NCI-H69 (cell line): ENCODE results near the gene TKTL1.
A peak's percentile ranks its signal among the peaks of the same experiment; 100 is the strongest.

Experiments used
- DNase-seq: peaks from one replicate; lab custom pipeline; 2025; lab: John Stamatoyannopoulos, UW

Gene TKTL1

DNA sequence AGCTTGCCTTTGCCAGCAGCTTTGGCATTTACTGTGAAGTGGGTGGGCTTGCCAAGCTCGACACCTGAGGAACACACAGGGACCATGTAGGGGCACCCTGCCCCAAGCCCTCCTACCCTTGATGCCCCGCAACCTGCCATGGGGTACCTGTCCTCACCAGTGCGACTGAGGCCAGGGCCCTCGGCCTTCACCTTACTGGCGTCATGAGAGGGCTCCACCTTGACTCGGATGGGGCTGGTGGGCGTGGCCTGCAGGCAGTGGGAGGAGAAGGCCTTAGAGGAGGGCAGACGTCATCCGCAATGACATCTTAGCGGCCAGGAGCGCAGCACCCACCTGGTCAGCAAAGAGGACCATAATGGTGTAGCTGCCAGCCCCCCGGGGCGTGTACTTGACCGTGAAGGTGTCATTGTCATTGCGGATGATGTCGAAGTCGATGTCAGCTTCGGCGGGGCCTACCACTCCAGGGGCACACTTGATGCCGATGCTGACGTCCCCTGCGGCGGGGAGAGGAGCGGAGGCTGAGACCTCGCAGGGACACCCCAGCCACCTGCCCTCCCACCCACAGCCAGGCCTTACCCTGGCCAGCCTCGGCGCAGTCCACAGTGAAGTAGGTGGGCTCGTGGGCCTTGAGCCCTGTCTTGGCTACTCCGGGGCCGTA, 66.6 kb downstream of the TKTL1 start:
- DNase-seq: no peak

DNA sequence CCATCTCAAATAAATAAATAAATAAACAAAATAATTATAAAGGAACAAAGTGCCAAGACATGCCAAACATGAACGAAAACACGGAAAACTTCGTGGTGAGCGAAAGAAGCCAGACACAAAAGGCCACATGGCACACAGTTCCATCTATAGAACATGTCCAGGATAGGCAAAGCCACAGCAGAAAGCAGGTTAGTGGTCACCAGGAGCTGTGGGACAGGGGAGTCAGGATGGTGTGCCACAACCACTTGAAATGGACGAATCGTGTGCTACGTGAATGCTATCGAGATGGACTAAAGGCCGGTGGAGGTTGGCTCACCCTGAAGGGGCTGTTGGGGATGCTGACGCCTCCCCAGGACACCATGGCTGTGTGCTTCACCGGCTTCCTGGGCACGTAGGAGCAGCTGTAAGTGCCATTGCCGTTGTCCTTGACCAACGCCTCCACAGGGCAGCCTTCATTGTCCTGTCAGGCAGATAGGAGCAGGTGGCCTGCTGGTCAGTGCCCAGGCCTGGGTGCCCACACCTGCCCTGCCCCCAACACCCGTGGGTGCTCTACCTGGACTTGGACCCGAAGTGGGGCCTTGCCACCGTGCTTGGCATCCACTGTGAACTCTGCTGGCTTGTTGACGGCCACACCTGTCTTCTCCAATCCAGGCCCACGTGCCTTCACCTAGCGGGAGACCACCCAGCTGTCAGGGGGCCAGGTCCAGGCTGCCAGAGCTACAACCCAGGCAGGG, 68.3 kb downstream of the TKTL1 start:
- DNase-seq: no peak

DNA sequence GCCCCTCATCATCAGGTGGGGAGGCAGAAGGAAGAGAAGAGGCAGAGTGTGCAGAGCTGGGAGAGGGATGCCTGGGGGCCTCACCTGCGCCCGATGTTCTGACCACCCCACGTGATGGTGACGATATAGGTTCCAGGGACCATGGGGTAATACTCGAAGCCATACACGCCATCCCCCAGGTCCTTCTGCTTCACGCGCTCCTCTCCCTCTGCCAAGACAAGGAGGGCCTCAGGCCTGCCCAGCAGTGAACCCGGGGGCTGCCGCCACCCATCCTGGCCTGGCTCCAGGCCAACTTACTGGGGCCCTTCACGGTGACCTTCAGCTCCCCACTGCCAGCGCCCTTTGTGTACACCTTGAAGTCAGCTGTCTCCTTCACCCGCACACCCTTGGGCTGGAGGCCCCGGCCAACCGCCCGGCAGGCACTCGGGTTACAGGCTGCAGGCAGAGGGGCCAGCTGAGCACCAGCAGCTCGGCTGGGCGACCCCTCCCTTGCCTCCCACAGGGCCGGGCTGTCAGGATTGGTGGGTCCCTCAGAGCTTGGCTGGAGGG, 69.5 kb downstream of the TKTL1 start:
- DNase-seq: no peak

DNA sequence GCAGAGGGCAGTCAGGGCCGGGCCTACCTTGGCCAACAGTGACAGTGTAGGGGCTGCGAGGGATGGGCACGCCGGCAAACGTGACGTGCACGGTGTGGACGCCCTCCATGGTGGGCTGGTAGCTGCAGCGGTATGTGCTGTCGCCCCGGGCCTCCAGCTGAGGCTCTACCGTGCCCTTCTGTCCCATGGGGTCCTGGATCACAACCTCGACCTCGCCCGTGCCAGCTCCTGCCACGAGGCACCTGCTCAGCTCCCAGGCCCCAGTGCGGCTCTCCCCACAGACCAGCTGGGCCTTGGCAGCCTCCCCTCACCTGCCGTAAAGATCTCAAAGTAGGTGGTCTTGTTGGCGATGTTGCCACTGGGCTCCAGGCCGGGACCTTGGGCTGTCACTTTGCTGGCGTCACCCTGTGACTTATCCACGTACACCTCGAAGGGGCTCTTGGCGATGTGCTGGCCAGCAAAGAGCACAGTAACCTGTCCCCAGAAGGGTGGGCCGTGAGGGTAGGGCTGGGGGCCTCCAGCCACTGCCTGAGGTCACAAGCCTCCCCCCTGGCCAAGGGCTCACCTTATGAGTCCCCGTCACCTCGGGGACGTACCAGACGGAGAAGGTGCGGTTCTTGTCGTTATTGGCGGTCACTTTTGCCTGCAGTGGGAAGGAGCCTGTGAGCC, 70.5 kb downstream of the TKTL1 start:
- no peak for DNase-seq

DNA sequence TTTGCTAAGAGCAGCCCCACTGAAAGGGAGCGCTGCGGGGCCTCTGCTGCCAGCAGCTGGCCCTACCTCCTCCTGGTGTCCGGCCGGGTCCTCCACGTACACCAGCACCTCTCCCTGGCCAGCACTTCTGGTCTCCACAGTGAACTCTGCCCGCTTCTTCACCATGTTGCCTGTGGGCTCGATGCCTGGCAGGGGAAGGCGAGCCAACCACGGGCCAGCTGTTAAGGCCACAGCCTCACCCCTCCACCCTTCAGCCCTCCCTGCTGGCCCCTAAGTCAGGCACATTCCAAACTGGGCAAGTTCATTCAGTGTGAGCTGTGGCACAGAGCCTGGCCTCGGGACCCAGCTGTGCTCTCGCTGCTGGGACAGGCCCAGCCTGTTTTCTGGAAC, 71.1 kb downstream of the TKTL1 start:
- no peak for DNase-seq

DNA sequence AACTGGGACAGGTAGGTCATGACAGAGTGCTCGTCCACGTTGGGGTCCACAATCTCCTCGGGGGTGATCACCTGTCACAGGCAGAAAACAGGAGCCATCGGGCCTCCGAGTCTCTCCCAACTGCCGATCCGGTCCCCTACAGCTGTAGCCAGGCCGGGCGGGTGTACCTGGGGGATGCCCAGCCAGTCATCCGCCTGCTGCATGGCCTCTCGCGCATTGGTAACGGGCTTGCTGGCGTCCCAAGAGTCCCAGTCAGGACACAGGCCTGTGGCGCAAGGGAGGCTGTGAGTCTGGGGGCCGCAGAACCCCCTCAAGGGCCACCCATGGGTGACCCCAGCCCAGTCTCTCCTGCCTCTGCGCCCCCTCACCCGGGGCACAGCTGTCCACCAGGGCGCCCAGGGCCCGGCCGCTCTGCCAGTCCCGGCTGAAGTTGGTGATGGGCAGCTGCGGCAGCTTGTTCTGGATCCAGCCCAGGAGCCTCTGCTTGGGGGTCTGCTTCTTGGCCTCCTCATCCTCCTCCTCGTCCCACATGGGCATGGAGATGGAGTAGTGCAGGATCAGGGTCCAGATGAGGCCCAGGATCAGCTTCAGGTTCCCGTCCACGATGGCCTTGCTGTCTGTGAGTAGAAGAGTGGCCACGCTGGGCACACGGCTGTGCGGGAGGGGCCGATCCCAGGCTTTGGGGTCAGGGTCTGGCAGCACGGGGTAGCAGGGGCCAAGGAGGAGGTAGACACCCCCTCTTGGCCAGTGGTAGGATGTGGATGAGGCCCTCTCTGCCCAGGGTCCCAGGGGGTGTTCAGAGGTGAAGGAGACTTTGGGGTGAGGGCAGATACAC, 72.1 kb downstream of the TKTL1 start:
- DNase-seq: no peak

DNA sequence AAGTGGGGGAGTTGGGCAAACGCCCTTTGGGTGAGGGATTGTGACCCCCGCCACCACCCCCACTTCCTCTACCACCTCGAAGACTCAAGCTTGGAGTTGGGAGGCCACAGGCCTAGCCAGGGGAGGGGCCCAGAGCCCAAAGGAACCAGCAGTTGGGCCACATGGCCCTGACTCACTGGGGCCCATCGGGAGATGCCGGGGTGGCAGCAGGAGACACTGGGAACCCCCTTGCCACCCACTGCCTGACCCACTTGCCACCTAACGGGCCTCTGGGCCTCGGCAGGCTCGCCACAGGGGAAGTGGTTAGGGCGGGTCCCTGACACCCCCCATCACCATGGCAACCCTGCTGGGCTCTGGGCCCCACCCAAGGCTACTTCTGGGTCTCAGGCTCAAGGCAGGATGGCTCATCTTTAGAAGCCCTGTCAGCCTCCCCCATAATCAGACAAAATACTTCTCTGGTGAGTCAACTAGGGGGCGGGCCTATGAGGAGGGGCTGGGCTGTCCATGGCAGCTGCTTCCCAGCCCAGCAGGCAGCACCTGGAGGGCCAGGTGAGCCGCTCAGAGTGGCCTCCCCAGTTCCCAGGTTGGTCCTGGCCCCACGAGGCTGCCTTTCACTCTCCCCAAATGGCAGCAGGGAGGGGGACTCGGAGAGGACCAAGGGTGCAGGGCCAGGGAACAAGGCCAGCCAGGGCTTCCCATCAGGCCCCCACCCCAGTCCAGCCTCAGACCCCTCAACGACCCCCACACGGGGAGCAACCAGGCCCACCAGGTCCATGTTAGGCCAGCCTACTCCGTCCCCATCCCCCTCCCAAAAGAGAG, 73.2 kb downstream of the TKTL1 start:
- DNase-seq: peak; percentile 76

DNA sequence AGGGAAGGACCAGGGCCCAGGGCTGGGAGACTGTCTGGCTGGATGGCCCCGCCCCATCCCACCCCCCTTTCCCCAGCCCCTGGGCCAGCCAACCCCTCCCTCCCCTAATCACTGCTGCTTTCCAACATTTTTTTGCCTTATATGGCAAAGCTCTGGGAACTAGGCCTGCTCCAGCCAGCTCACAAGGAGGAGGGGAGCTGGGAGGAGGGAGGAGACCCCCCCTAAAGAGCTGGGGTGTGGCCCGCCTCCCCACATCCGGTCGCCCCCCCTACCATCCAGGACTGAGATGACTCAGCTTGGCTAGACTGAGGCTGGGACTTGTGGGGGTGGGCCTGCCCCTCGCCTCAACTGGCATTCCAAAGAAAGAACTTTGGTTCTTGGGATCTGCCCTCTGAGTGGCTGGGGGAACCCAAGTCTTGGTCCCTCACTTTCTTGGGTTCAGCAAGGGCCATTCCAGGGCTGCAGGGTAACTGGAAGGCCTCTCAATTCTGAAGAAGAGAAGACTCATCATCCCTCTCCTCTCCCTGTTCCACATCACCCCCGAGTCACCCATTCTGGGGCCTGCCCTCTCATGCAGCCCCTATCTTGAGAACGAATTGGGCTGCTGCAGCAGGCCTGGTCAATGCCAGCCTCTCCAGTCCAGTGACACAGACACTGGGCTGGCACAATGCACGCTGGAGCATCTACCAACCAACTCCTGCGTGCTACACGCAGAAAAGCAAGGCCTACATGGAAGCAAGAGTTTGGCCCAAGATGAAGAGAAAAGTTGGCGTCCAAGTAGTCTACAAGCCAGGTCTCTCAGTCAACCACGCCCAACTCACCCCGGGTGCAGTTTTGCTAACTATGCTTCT, 74.1 kb downstream of the TKTL1 start:
- peak; percentile 80 for DNase-seq

DNA sequence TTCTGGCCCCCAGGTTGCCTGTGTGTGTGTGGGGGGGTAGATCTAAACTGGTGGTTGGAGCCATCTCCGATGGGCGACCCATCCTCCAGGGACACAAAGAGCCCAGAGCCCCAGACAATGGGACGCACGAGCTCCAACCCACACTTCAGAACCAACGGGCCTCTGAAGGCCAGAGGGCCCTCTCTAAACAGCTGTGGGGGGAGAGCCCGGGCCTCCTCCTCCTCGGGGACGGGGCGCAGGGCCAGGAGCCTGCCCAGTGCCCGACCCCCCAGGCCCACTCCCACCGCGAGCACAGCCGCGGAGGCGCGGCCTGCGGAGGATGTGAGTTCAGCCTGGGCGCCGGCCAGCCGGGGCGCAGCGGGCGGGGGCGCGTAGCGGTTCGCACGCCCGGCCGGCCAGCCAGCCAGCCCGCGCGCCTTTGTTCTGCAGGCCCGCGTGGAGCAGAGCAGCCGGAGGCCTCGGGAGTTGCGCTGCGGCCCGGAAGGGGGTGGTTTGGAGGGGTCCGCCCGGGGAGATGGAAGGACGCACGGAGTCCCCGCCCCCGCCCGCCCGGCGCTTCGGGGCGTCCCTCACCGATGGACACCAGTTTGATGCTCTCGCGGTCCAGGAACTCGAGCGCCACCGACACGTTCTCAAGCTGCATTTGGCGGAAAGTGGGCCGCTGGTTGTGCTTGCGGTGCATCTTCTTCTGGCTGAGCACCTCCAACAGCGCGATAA, 74.9 kb downstream of the TKTL1 start:
- DNase-seq: peak; percentile 58

DNA sequence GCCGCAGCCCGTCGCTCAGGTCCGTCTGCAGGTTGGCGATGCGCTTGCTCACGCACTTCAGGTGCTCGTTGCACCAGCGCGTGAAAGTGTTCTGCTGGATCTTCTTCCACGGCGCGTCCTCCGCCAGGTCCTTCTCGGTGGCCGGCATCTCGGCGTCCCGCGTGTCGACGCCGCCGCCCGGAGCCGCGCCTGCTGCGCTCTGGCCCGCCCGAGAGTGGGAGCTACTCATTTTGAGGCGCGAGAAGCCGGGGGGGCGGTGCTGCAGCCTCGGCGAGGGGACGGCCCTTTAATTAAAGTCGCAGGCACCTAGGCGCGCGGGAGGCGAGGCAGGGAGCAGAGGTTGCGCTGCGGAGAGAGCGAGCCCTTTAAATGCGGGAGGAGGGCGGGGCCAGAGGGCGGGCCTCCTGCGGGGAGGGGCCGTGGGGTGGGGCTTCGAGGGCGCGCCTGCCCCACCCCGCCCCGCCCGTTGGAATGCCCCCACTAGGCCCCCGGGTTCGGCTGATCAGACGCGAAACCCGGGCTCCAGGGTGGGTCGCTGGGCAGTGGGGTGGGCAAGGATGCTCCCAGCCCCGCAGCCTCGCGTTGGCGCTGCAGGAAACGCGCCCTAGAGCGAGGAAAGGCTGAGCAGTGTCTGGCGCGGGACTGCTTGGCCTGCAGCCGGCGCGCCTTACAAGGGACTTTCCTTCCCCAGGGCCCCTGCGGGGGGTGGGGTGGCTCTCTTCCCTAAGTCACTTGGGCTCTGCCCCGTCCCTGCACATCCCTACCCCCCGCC, 75.6 kb downstream of the TKTL1 start:
- peak; percentile 95 for DNase-seq

DNA sequence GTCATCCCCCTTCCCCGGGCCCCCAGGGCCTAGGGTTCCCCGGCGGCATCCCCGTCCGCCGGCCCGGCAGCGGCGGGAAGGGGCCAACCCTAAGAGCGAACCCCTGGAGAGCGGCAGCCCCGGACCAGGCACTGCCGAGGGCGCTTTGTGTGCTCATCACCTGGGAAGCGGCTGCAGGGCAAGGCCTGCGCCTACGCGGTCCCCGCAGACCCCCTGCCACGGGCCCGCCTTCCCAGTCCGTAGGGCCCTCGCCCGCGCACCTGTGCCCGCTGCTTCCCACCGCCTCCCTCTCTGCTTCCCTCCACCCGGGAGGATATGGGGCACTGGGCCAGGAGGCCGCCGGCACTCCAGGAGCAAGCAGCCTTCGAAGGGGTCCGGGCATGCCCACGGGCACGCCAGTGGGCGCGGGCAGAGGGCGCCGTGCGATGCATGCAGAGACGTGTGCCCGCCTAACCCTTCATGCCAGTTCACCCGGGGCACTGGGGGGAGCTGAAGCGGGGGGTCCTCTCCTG, 76.2 kb downstream of the TKTL1 start:
- peak; percentile 71 for DNase-seq

DNA sequence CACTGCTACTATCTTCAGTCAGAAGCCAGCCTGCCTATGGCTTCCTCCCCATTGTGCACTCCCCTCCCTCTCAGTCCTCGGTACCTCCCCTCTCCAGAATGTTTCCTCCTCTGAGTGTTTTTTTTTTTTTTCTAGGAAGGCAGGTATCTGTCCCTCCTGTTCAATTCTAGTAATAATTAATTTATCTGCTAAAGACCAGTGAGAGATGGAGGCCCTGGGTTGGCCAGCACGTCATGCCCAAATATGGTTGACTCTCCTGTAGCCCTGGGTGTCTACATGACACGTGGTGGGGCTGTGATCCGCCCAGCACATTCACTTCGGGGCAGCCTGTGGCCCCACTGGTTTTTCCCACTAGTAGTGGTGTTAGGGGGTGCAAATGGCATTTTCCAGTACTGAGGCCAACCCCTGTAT, 77.0 kb downstream of the TKTL1 start:
- no peak for DNase-seq

DNA sequence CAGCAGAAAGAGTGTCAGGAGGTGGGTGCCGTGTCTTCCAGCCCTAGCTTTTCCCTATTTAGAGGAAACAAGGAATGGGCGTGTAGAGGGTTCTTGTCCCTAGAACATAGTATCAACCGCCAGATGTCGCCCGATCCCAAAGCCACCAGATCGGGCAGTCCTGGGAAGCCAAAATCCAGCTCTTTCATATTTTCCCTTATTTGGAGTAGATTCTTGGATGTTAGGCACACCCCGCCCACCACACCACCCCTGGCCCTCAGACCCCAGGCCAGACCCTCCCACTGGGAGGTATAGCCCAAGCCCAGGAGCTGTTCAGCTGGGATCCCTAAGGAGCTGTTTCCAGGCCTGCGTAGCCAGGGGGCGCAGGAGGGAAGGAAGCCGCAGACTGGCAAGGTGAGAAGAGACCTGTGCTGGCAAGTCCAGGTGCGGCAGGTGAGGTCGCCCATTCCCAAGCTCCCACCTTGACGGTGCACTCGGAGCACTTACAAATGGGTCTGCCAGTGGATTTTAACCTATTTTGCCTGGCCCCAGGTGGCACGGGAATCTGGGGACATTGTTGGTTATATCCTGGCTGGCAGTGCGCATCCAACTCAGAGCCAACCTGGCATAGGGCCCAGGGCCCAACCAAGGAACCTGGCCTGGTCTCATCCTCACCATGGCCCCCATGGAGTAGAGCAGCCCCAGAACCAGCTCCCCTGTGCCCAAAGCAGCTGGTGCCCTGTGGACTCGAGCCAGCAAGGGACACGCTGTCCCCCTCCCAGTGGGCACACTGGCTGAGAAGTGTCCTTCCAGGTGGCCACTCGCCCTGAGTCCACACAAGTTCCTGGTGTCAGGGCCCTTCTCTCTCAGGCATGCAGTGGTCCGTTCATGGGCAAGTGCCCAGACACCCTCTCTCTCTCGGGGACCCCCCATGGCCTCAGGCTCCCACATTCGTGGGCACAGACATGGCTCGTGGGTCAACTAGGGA, 78.0 kb downstream of the TKTL1 start:
- DNase-seq: peak; percentile 75

DNA sequence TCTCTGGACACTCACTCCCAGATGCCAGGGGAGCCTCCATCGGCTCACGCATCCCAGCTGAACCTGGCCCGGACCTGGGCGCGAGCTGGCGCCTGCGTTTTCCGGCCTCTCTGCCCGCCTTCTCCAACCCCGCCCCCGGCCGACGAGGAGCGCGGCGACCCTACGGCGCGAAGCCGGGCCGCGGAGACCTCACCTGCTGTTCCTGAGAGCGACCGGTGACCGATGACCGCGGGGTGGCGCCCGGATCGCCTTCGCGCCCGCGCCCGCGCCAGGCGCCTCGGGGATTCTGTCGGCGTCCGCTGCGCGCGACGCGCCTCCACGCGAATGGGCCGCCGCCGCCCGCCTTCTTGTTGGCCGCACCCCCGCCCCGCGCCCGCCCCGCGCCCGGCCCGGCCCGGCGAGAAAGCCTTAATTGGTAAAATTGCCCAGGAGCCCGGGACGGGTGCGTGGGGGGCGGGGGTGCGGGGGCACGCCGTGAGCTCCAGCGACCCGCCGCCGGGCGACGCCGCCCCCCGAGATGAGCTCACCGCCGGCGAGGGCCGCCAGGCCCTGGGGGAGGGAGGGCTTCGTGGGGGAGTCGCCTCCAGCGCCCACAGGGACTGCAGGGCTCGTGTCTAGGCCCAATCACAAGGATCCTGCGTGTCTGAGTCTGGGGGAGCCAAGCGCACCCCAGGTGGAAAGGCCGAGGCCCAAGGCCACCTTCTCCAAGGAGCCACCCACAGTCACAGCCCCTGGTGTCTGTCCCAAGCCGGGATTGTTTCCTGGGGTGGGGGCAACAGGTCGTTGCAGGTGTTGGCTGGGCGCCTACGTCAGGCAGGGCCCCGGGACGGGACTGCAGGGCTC, 78.9 kb downstream of the TKTL1 start, which contains the start of gene FLNA:
Gene FLNA, minus strand, starts transcription at position 322 of the 843 bp plus-strand sequence. CDS start 3,389 bp downstream, outside the sequence.
- peak; percentile 56 for DNase-seq

DNA sequence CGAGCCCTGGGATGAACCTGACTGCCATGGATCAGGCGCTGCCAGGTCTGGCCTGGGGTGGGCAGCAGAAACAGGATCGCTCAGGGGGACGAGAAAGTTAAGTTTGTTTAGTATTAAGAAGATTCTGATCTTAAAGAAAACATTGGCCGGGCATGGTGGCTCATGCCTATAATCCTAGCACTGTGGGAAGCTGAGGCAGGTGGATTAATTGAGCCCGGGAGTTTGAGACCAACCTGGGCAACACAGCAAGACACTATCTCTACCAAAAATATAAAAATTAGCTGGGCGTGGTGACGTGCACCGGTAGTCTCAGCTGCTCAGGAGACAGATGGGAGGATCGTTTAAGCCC, 79.5 kb downstream of the TKTL1 start:
- DNase-seq: peak; percentile 46

DNA sequence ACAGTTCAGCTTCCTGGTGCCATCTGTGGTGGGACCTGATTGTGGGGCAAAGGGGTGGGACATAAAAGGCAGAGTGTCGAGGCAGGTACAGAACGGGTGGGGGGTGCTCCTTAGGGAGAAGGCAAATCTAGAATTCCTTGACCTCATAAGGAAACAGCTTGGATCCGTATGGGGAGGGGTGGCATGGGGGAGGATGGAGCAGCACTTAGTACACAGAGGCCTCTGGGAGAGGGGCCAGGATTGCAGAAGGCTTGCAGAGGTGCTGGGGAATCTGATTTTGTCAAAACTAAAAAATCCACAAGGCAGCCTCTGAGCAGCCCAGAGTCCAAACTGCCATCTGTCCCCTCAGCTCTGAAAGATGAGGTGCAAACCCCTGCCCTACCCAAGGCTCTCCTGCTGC, 81.2 kb downstream of the TKTL1 start:
- no peak for DNase-seq
